HepG2 (cell line): Measurements from ENCODE around the gene HOMEZ. TPM values are rescaled to one million over a fixed set of nuclear protein-coding genes. Genes with fewer than 3 reads are reported as not detected.
A peak's percentile ranks its signal among the peaks of the same experiment; 100 is the strongest.

Experiments used
- ADNP ChIP-seq: sonication (generic); formaldehyde crosslinking; IDR thresholded peaks from 2 replicates; pipeline ENCODE4 v1.4.0; 2020; ENCODE audit warnings: missing genetic modification reagents
- ATM ChIP-seq: fragments of 450-650 bp; IDR thresholded peaks from 2 replicates; pipeline ENCODE4 v1.7.1; 2017; ENCODE audit warnings: mild to moderate bottlenecking, borderline replicate concordance
- BATF2 ChIP-seq: sonication (generic); formaldehyde crosslinking; IDR thresholded peaks from 2 replicates; pipeline ENCODE4 v1.8.0; 2022; ENCODE audit warnings: mild to moderate bottlenecking, missing genetic modification reagents, moderate library complexity
- CENPBD1 ChIP-seq: sonication (generic); formaldehyde crosslinking; IDR thresholded peaks from 2 replicates; pipeline ENCODE4 v1.8.0; 2022; ENCODE audit warnings: missing genetic modification reagents, low read depth, mild to moderate bottlenecking, borderline replicate concordance
- DMTF1 ChIP-seq: sonication (generic); formaldehyde crosslinking; IDR thresholded peaks from 2 replicates; pipeline ENCODE4 v1.4.0; 2020; ENCODE audit warnings: mild to moderate bottlenecking, missing genetic modification reagents
- GMEB2 ChIP-seq: IDR thresholded peaks from 2 replicates; pipeline ENCODE4 v1.6.1; 2016; ENCODE audit warnings: missing biosample characterization, missing genetic modification reagents, low read depth
- HIC2 ChIP-seq: sonication (generic); formaldehyde crosslinking; IDR thresholded peaks from 2 replicates; pipeline ENCODE4 v1.9.0; 2022; ENCODE audit warnings: low read depth, missing genetic modification reagents
- HIVEP1 ChIP-seq: sonication (generic); formaldehyde crosslinking; IDR thresholded peaks from 2 replicates; pipeline ENCODE4 v1.4.0; 2020; ENCODE audit warnings: mild to moderate bottlenecking, missing genetic modification reagents
- HOXA7 ChIP-seq: sonication (generic); formaldehyde crosslinking; IDR thresholded peaks from 2 replicates; pipeline ENCODE4 v1.8.1; 2022; ENCODE audit warnings: mild to moderate bottlenecking, missing genetic modification reagents, moderate library complexity
- POGK ChIP-seq: sonication (generic); formaldehyde crosslinking; conservative IDR thresholded peaks from 2 replicates; pipeline ENCODE4 v1.8.0; 2022; ENCODE audit warnings: mild to moderate bottlenecking, moderate library complexity, missing genetic modification reagents
- PPARG ChIP-seq: conservative IDR thresholded peaks from 2 replicates; pipeline ENCODE4 v1.6.1; 2016; ENCODE audit warnings: missing biosample characterization, missing genetic modification reagents
- SPEN ChIP-seq: sonication (generic); formaldehyde crosslinking; IDR thresholded peaks from 2 replicates; pipeline ENCODE4 v1.5.1; 2020; ENCODE audit warnings: low read depth, mild to moderate bottlenecking, missing genetic modification reagents
- STAT5B ChIP-seq: sonication (generic); formaldehyde crosslinking; IDR thresholded peaks from 2 replicates; pipeline ENCODE4 v1.4.0; 2020; ENCODE audit warnings: missing genetic modification reagents
- ZBTB33 ChIP-seq: sonication (generic); formaldehyde crosslinking; IDR thresholded peaks from 2 replicates; pipeline ENCODE4 v1.4.0; 2020; ENCODE audit warnings: missing genetic modification reagents
- ZFP1 ChIP-seq: IDR thresholded peaks from 2 replicates; pipeline ENCODE4 v1.6.1; 2016
- ZIK1 ChIP-seq: sonication (generic); formaldehyde crosslinking; IDR thresholded peaks from 2 replicates; pipeline ENCODE4 v1.5.0; 2020; ENCODE audit warnings: mild to moderate bottlenecking, low read depth, missing genetic modification reagents, borderline replicate concordance
- ZNF549 ChIP-seq: sonication (generic); formaldehyde crosslinking; IDR thresholded peaks from 2 replicates; pipeline ENCODE4 v1.5.0; 2020; ENCODE audit warnings: missing genetic modification reagents
- ZNF883 ChIP-seq: sonication (generic); formaldehyde crosslinking; IDR thresholded peaks from 2 replicates; pipeline ENCODE4 v1.5.1; 2020; ENCODE audit warnings: mild to moderate bottlenecking, missing genetic modification reagents; ENCODE audit errors: not compliant biosample characterization
- ZNF891 ChIP-seq: sonication (generic); formaldehyde crosslinking; IDR thresholded peaks from 2 replicates; pipeline ENCODE4 v1.5.0; 2020; ENCODE audit warnings: mild to moderate bottlenecking, missing genetic modification reagents
- polyA plus RNA-seq, 8 experiments: library from polyadenylated mRNA; depleted of rRNA in 3 of 8; stranded (reverse) in 7 of 8; unstranded in 1 of 8; fragments of >200 nt; fragmentation: Illumina TruSeq in 4 of 8; extraction: Trizol in 4 of 8; gene quantifications; 2 replicates each; pipeline versions ENCODE4 v1.2.1 to v1.2.3, GENCODE V29; 2011 to 2016; ENCODE audit warnings: low read depth in 4 of 8, missing spikeins in 1 of 8, mixed read lengths in 1 of 8; ENCODE audit not compliant: insufficient read depth in 1 of 8
- total RNA-seq, 5 experiments: library from RNA; depleted of rRNA; stranded (reverse); fragments of >200 nt; fragmentation: Illumina TruSeq; extraction: Trizol; gene quantifications; 2 replicates each; pipeline ENCODE4 v1.2.3, GENCODE V29; 2016; ENCODE audit warnings: low read depth in 1 of 5

Gene HOMEZ
- total and polyA plus RNA-seq, 2 of the 13 experiments (the other 11 are each of a cell fraction or from before 2014, with no cell fraction given) = 14.5 to 31.8 TPM

GRCh38 chr14:23301969-23302289 lies 16.0 kb upstream of the HOMEZ start (continued):
- TF ChIP-seq ZBTB33 (0 out of 2 replicates have a peak, but pooled peaks have one; percentile 56), ZNF891 (peak; percentile 99), CENPBD1 (CRISPR knock-in tag) (no peak), SPEN (CRISPR knock-in tag) (peak; percentile 74), ZFP1 (CRISPR knock-in tag) (peak; percentile 96; the same call in 1 of the 2 replicates), ATM (no peak), HOXA7 (no peak), HIC2 (CRISPR knock-in tag) (peak; percentile 84; the same call in 1 of the 2 replicates), GMEB2 (no peak), STAT5B (CRISPR knock-in tag) (peak; percentile 91), HIVEP1 (CRISPR knock-in tag) (peak; percentile 98), POGK (CRISPR knock-in tag) (peak; percentile 98), ZNF549 (CRISPR knock-in tag) (peak; percentile 65), ZNF883 (CRISPR knock-in tag) (peak; percentile 92), DMTF1 (CRISPR knock-in tag) (no peak; the same call in 1 of the 2 replicates), PPARG (CRISPR knock-in tag) (0 out of 2 replicates have a peak, but pooled peaks have one; percentile 44), ADNP (peak; percentile 65; the same call in 1 of the 2 replicates), ZIK1 (CRISPR knock-in tag) (peak; percentile 85), BATF2 (CRISPR knock-in tag) (no peak)
